Left renal pelvis (tissue), 4 donors: ENCODE data around the gene ST3GAL2. TPM values are rescaled to one million over a fixed set of nuclear protein-coding genes. Genes with fewer than 3 reads are reported as not detected.
"Not testable (repeated sequence)": the region's sequence is repeated elsewhere in the genome, so short reads cannot be mapped to it uniquely, and the experiment has no call there.

Source experiments
- DNase-seq, 4 donors: peaks; one replicate each; pipeline ENCODE4 v3.0.0-alpha.2; 2013; ENCODE audit warnings: low read depth in 4 of 4, low spot score in 3 of 4
- polyA plus RNA-seq, 4 donors: library from polyadenylated mRNA; unstranded; fragments of 120-200 nt; gene quantifications; one replicate each; pipeline ENCODE4 v1.2.1, GENCODE V29; 2013; ENCODE audit not compliant: insufficient read length in 4 of 4

Gene ST3GAL2
- polyA plus RNA-seq, 4 donors, result 22.3 to 35.3 (median 28.4) TPM

GRCh38 chr16:70391881-70392481, 46.9 kb downstream of the ST3GAL2 start:
- DNase-seq, result no peak

DNA sequence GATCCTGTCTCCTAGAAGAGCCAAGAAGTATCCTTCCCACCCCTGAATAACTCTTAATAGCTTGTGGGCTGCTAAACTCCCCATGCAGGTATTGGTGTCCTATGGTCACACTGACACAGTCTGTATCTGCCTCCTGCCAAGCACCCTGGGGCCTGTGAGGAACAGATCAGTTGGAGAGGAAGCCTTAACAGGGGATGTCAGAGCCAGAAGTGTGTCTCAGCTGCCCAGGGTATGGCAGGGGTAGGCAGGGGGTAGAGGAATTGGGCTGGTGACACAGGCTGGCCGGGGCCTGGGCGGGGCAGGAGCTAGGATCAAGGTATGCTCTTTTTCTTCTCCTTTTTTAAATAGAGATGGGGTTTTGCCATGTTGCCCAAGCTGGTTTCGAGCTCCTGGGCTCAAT, 47.5 kb downstream of the ST3GAL2 start:
- DNase-seq, result no peak

DNA sequence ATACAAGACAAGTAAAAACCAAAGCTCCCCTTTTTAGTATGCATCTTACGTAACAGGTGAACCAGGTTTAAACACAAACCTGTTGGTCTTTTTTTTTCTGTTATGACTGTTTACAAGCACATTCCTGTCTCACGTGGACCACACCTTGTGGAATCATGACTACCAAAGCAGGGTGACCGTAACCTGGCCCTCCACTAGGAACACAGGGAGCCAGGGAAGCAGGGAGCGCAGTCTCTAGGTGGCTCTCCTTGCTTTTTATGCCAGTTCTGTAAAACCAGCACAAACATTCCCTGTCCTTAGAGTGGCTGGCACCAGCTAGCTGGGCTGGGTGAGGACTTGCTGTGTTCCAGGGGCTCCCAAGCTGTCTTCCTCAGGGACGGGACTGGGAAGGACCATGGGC, 48.1 kb downstream of the ST3GAL2 start:
- no peak for DNase-seq

DNA sequence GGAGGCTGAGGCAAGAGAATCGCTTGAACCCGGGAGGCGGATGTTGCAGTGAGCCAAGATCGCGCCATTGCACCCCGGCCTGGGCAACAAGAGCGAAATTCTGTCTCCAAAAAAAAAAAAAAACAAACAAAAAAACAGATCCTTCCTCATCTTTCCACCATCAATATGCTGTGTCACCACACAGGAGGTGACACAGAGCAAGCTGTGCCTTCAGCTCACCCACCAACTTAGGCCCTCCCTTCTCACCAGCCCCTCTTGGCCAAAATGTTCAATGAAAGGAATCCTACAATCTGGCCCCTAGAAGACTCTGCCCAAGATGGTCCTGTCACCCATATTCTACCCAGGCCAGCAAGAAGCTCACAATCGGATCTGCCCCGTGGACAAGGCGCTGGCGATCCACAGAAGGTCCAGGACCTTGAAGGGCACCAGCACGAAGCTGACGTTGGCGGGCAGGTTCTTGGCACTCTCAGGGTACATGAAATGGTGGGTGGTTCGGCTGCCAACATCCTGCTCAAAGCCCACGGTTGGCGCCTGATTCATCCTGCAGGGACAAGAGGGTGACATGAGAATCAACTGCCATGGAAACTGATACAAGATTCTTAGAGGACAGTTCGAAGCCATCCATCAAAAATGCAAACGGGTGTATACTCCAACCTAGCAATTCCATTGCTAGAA, 50.8 kb downstream of the ST3GAL2 start:
- DNase-seq, result no peak

DNA sequence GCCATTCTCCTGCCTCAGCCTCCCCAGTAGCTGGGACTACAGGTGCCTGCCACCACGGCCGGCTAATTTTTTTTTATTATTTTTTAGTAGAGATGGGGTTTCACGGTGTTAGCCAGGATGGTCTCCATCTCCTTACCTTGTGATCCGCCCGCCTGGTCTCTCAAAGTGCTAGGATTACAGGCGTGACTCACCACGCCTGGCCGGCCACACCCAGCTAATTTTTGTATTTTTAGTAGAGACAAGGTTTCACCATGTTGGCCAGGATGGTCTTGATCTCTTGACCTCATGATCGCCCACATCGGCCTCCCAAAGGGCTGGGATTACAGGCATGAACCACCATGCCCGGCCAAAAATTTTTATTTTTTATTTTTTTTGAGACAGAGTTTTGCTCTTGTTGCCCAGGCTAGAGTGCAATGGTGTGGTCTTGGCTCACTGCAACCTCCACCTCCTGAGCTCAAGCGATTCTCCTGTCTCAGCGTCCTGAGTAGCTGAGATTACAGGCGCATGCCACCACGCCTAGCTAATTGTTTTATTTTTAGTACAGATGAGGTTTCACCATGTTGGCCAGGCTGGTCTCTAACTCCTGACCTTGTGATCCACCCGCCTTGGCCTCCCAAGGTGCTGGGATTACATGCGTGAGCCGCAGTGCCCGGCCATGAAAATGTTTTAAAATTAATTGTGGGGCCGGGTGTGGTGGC, 52.5 kb downstream of the ST3GAL2 start:
- not testable (repeated sequence) for DNase-seq

DNA sequence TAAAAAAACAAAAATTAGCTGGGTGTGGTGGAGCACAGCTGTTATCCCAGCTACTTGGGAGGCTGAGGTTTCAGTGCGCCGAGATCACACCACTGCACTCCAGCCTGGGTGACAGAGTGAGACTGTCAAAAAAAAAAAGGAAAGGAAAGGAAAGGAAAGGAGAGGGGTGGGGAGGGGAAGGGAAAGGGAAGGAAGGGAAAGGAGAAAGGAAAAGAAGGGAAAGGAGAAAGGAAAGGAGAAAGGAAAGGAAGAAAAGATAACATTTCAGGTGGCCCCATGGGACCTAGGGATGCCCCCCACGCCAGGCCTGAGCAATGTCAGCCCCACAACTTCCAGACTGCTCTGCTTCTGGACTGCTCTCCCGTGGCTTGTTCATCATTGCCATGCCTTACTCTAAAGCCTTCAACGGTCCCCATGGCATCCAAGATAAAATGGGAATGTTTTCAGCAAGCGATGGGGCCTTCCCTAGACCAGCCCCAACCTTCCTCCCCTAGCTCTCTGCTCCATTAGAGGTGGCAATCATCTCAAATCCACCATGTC, 55.4 kb downstream of the ST3GAL2 start:
- no peak for DNase-seq

DNA sequence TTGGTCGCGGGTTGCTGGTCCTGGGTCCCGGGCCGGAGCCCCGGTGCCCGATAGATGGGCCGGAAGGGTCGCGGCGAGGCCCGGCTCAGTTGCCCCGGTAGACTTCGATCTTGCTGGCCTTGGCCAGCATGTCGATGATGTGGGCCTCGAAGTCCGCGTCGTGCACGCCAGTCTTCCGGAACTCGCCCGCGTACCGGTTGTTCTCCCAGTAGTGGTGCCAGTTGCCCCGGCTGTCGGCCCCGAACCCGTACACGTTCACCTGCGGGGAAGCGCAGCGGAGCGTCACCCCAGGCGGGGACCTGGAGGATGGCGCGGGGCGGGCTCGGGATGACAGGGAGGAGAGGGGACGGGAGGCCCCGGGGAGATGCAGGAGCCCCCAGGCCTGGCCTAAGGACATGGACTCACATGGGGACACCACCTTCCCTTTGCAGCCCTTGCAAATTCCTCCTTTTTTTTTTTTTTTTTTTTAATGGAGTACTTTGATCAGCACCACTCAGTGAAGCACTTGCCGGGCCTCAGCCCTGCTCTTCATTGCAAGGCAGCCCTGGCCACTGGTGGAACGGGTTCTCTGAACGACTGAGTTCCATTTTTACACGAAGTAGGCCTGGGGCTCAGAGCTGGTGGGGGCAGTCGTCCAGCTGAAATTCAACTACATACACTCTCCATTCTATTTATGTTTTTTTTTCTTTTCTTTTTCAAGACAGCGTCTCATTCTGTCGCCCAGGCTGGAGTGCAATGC, 57.1 kb downstream of the ST3GAL2 start:
- DNase-seq, result peak in 1 of 4 donors; percentile 27

GRCh38 chr16:70380919-70381603, 57.8 kb downstream of the ST3GAL2 start:
- peak; percentile 87 to 95 (median 91) for DNase-seq

DNA sequence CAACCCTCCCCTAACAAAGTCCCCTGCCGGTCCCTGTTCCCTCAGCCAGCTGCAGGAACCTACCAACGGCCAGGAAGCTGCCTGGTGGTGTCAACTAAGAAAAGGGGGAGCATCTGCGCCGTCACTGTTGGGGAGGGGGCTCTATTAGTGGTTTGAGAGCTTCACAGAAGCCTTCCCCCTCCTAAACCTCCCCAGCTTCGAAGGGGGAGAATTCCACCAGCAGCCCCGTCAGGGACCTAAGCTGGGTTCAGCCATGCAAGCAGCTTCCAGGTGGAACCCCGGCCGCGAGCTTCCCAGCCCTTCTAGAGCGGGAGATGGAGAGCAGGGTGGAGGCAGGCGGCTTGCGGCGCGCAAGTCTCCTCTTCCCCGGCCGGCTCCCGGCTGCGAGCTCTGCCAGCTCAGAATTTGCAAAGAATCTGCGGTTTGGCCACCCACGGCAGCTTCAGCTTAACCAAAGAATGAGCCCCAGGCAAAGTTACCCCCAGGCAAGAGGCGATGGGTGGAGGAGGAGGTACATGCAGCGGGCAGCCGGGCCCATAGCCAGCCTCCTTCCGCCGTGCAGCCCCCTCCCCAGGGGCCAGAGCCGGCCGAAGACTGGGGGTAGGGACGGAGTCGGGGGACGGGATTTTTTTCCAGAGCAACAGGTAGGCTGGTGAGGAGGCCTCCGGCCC, 58.5 kb downstream of the ST3GAL2 start:
- no peak for DNase-seq

DNA sequence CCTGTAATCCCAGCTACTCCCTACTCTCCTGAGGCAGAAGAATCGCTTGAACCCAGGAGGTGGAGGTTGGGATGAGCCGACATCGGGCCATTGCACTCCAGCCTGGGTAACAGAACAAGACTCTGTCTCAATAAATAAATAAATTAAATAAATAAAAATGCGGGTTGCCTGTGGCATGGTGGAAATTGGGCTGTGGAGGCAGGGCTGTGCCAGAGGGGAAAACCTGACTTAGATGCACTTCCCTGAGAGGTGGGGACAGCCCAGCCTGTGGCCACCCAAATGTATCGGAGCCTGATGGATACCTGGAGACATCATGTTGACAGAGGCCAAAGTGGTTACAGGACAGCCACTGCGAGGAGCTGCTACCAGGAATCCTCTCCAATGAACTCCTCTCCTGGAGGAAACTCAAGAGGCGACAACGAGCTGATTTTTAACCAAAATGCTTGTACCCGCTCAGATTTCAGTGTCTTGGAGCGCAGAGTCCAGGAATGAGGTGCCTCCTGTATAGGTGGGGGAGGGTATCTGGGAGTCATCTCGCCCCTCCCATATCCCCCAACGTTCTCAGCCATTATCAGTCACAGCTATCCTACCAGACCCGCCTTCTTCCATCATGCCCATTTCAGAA, 59.9 kb downstream of the ST3GAL2 start:
- no peak for DNase-seq

DNA sequence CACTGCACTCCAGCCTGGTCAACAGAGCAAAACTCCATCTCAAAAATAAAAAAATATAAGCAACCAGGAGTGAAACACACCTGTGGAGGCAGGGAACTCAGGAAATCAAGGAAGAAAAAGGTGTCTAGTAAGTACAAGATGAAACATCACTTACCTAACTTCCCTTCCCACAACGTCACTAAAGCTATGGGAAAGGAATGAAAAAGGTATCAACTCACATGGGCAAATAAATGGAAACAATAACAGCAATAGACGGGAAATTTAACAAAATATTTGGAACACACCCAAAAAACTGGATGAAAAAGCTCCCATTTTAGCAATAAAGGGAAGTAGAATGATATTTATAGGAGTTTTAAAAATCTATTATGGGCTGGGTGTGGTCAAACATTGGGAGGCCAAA, 61.1 kb downstream of the ST3GAL2 start:
- DNase-seq, result no peak

GRCh38 chr16:70375636-70376611, 63.0 kb downstream of the ST3GAL2 start:
- no peak for DNase-seq

DNA sequence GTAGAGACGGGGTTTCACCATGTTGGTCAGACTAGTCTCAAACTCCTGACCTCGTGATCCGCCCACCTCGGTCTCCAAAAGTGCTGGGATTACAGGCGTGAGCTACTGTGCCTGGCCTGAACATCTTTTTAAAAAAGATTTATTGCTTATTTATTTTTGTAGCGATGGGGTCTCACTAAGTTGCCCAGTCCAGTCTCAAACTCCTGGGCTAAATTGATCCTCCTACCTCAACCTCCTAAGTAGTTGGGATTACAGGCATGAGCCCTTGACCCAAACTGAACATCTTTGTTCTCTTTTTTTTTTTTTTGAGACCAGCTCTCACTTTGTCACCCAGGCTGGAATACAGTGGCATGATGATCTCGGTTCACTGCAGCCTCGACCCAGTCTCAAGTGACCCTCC, 64.7 kb downstream of the ST3GAL2 start:
- no peak for DNase-seq

- DNase-seq, result no peak
Measured at GRCh38 chr16:70372921-70373728, 65.8 kb downstream of the ST3GAL2 start.

GRCh38 chr16:70370924-70371323, 68.0 kb downstream of the ST3GAL2 start:
- no peak for DNase-seq

DNA sequence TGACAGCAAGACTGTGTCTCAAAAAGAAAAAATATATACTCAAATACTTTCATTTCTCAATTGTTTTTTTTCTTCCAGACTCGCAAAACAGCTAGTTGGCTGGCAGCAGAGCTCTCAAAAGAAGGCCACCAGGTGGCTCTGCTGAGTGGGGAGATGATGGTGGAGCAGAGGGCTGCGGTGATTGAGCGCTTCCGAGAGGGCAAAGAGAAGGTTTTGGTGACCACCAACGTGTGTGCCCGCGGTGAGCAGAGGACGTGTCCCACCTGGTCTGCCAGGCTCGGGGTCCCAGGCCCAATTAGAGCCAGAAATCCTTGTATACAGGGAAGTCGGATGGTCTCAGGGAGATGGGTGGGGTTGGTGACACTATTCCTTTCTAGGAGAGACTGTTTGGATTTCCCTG, 68.8 kb downstream of the ST3GAL2 start:
- DNase-seq, result not testable (repeated sequence)

DNA sequence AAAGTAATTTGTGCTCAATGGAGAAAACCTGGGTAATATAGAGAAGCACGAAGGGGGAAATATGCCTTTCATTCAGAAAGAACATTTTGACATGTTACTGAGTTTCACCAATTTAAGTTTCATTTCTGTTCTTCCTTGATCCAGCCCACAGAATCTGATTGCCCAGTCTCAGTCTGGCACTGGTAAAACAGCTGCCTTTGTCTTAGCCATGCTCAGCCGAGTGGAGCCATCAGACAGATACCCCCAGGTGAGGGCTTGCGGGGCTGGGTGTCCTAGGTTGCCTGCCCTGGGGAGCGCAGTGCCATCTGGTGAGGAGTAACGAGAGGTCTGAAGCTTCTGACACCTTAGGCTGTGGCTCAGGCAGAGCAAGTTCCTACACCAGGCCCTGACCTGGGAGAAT, 74.5 kb downstream of the ST3GAL2 start:
- no peak for DNase-seq
